HG02623 (cell line): ENCODE data around the gene POLE2.
"Not testable (repeated sequence)": the region's sequence is repeated elsewhere in the genome, so short reads cannot be mapped to it uniquely, and the experiment has no call there.

Source experiments
- ATAC-seq: cut with Tn5 transposase; IDR thresholded peaks from one replicate; pipeline ENCODE4 v1.9.1; 2021; ENCODE audit warnings: moderate library complexity; ENCODE audit not compliant: unreplicated experiment

The POLE2 gene

GRCh38 chr14:49619730-49620129, 68.3 kb downstream of the POLE2 start:
- ATAC-seq, result no peak

DNA sequence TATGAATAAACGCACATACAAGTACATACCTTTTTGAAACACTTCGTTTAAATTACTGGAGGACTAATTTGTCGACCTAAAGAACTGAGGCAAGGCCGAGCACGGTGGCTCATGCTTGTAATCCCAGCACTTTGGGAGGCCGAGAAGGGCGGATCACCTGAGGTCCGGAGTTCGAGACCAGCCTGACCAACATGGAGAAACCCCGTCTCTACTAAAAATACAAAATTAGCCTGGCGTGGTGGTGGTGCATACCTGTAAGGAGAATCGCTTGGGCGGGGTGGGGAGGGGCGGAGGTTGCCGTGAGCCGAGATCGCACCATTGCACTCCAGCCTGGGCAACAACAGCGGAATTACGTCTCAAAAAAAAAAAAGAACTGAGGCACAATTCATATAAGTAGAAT, 68.7 kb downstream of the POLE2 start:
- not testable (repeated sequence) for ATAC-seq

- no peak for ATAC-seq
Observed at GRCh38 chr14:49617852-49618519, 70.0 kb downstream of the POLE2 start.

DNA sequence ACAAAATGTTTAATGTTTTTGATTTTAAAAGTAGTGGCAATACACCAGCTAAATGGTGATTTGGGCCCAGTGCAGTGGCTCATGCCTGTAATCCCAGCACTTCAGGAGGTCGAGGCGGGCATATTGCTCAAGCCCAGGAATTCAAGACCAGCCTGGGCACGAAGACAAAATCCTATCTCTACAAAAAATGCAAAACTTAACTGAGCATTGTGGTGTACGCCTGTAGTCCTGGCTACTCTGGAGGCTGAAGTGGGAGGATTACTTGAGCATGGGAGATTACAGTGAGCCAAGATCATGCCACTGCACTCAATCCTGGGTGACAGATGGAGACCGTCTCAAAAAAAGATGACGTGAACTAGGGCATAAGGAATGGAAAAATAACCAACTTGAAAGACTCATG, 72.2 kb downstream of the POLE2 start:
- ATAC-seq, result no peak

DNA sequence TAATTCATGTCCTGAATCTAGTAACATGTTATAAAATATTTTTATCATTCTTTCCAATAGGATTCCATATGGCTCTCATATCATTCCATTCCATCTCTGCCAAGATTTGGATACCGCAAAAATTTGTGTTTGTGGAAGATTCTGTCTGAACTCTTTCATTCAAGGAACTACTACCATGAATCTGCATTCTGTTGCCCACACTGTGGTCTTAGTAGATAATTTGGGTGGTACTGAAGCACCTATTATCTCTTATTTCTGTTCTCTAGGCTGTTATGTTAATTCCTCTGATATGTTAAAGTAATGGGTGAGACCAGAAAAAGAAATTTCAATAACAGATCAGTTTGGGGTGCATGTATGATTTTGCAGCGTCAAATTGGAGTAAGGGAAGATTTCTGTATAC, 73.8 kb downstream of the POLE2 start:
- no peak for ATAC-seq

DNA sequence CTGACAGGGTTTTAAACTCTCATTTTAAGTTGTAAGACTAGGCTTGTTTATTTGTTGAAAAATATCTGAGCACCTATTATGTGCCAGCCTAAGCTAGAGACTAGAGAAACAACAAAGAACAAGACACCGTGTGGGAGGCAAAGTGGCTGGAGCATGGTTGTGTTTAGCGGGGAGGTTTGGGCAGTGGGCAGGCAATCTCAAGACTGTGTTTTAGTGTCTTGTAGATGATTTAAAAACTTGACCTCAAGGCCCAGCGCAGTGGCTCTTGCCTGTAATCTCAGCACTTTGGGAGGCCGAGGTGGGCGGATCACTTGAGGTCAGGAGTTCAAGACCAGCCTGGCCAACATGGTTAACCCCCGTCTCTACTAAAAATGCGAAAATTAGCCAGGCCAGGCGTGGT, 75.3 kb downstream of the POLE2 start:
- ATAC-seq, result no peak

GRCh38 chr14:49612251-49612650, 75.8 kb downstream of the POLE2 start:
- ATAC-seq, result no peak

DNA sequence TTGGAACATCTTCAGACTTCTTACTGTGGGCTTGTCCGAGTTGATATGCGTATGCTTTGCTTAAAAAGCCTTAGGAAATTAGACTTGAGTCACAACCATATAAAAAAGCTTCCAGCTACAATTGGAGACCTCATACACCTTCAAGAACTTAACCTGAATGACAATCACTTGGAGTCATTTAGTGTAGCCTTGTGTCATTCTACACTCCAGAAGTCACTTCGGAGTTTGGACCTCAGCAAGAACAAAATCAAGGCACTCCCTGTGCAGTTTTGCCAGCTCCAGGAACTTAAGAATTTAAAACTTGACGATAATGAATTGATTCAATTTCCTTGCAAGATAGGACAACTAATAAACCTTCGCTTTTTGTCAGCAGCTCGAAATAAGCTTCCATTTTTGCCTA, 80.4 kb downstream of the POLE2 start:
- no peak for ATAC-seq

DNA sequence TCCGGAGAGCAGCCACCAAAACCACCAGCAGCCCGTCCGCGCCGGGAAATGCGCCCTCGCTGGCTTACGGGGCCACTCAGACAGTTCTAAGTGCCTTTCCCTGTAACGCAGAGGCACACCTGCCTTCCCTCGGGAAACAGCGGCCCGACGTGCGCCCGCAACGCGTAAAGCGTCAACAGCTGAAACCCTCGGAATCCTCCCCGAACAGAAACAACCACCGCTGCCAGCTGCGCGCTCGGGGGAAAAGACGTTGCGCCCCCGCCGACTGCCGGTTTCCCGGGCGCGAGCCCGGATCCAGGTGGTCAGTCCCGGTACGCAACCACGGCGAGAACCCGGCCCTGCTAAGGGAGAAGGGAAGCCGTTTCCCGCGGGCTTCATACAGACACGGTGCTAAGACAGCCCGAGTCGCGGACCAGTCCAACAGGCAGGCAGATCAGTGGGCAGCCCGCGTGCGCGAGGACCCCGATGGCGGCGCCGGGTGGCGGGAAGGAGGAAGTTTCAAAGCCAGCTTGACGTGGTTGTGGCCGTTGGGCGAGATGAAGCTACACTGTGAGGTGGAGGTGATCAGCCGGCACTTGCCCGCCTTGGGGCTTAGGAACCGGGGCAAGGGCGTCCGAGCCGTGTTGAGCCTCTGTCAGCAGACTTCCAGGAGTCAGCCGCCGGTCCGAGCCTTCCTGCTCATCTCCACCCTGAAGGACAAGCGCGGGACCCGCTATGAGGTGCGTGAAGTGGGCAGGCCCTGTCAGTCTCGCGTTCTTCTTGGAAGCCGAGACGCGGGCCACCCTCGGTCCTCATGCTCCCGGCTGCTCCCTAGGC, 89.3 kb downstream of the POLE2 start, which contains the start of gene LRR1:
Gene LRR1, plus strand, starts transcription at position 456 of the 816 bp plus-strand sequence. Its CDS starts 81 bp downstream, at position 537.
- ATAC-seq, result peak; percentile 54

DNA sequence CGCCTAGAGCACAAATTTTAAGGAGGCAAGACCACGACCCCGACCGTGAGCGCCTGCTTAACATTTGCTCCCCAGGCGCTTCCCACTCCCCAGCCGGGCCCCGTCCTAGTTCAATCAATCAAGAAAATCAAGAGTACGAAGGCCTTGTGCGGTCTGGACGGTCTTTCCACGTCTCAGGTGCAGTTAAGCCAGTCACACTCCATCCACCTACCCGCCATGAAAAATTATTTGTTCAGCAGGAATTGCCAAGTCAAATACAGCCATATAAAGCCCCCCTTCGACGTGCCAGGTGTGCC, 89.9 kb downstream of the POLE2 start:
- ATAC-seq, result no peak

- no peak for ATAC-seq
Observed at GRCh38 chr14:49594347-49595091, 93.5 kb downstream of the POLE2 start.
